GM18858 (cell line): Measurements from ENCODE around the gene HHLA2.

Experiments
- ATAC-seq: cut with Tn5 transposase; IDR thresholded peaks from one replicate; pipeline ENCODE4 v1.9.1; 2021; ENCODE audit not compliant: unreplicated experiment

The HHLA2 gene

GRCh38 chr3:108298056-108298455 lies 1.7 kb downstream of the HHLA2 start:
- no peak for ATAC-seq

GRCh38 chr3:108300103-108300849 lies 3.9 kb downstream of the HHLA2 start:
- ATAC-seq, result no peak

DNA sequence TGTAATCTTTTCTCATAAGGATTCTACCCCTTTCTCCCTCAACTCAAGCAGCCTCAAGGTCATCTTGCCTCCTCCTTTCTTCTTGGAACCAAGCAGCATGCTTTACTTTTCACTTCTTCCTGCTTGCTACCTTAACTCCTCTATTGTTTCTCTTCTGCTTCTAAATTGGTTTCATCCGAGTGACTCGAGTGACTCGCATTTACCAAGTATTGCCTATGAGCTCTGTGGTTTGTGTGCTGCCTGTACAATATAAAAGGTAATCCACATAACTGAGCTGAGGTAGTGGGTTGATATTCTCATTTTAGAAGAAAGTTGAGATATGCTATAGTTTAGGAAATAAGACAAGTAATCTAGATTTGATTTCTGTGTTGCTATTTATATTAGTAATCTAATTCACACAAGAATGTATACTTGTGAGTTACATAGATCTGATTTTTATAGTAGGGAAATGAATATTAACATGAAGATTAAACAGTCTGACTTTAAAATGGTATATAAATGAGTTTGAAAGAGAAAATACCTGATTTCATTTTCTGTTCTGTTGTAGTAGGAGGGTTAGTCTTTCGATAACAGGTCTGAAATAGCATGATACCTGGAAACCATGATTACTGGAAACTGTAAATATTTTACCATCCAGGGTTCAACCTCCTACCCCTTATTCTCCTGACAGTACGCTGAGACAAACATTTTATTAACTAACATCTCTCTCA lies 5.5 kb downstream of the HHLA2 start:
- peak; percentile 39 for ATAC-seq

- no peak for ATAC-seq
These were observed 6.2 kb downstream of the HHLA2 start for GRCh38 chr3:108302570-108302969.

DNA sequence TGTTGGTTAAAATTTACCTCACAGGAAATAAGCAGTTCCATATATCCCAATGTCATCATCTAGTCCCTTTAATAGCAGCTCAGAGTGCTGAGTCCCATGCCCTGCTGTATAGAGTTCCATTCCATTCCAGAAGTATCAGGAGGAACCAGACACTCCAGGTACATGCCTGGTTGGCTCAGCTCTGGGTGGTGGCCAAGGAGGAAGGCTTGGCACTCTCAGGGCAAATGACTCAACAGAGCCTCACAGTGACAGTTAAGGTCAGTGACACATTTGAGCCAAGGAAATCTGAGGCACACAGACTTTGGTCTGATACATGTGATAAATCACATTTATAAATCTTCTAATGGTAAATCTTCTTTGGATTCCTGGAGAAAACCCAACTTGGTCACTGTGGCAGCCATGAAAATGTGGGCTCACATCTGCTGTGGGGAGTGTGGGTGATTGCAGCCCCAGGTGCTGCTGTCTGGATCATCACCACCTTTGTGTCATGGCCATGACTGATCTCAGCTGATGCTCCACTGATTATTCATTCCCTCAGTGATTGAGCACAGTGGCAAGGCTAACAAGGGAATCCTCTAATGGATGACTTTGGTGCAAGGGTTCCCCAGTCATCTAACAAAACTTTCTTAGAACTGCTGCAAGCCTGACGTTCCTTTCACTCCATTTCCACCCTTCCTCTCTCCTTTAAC lies 9.3 kb downstream of the HHLA2 start:
- no peak for ATAC-seq

DNA sequence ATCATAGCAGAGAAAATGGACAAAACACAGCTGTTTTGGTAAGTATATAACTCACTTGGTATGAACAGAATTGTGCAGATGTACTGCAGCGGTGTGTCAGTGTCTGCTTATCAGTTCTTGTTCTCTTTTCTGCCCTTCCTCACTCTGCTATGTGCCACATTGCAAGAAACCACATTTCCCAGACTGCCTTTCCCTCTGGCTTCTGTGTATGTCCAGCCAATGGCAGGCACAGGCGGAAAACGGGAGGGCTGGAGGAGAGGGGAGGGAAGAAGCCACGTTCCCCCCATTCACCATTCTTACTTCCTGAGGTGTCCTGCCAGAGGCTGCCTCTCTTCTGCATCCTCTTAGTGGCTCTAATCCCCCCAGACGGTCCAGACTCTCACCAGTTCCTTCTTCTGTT lies 15.4 kb downstream of the HHLA2 start:
- no peak for ATAC-seq

- ATAC-seq, result no peak
These were observed 16.3 kb downstream of the HHLA2 start for GRCh38 chr3:108312656-108313055.

- no peak for ATAC-seq
These were observed 19.5 kb downstream of the HHLA2 start for GRCh38 chr3:108315767-108316301.

GRCh38 chr3:108319428-108320082 lies 23.2 kb downstream of the HHLA2 start:
- no peak for ATAC-seq

DNA sequence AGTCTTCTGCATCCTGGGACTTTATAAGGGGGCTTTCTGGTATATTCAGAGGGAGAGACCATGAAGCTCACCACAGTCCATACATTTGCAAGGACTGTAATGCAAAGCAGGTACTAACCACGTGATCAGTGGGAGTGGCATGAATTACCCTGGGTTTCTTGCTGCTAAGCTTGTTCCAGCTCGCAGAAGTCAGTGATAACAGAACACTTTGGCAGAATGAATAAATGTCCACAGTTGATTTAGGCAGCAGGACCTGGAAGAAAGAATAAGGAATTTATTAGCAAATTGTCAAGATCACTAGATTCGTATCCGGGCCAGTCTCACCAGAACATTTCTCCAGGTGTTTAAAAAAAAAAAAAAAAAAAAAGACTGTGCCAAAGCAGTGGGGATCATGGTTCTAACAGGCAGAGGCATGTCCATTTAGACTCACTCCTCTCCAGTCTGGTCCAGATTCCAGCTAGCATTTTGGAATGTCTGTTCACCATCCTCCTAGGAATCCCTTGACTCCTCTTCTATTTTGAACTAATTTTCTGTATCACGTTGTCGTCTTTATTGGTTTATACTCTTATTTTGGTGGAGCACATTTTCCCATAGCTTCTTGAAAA lies 24.5 kb downstream of the HHLA2 start:
- ATAC-seq, result no peak

GRCh38 chr3:108322352-108322751 lies 26.0 kb downstream of the HHLA2 start:
- no peak for ATAC-seq

DNA sequence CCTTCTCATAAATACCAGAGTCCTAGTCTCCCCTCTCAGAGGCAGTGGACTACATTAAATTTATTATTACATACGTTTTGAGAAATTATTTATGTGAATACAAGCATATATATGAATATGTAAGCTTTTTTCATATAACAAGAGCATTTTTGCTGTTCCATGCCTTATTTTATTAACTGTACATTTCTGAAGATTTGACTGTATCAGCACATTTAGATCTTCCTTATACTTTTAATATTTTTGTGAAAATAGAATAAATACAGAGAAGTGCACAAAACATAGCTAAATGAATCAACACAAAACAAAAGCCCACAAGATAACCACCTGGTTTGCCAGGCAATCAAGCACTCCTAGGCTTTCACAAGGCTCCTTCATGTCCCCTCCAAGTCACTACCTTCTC lies 27.8 kb downstream of the HHLA2 start:
- ATAC-seq, result no peak

- ATAC-seq, result no peak
These were observed 30.8 kb downstream of the HHLA2 start for GRCh38 chr3:108327168-108327567.

DNA sequence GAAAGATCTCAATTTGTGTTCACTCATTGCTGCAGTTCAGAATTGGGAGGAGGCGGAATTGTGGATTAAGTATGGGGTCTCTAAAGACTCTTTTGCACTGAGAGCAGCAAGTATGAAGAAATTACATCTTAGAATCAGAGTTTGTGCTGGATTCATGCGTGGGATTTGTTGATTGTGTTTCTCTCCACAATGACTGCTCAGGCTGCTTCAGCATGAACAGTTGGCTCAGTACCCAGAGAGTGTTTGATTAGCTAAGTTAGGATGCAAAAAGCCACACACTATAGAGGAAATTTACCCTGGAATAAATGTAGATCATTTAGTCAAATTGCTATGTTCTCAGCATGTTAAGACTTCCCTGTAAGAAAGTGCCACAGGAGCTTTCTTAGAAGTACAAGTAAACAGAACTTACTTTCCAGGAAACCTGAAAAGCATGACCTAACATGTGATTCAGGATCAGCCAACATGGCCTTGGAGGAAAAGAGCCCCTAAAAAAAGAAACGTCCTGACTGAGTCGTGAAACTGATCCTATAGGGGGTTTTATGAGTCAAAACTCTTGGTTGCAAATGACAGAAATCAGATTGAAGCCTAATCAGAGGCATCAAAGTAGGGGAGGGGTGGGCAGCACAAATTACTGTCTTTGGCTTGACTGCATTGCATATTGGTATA lies 32.6 kb downstream of the HHLA2 start:
- ATAC-seq, result no peak

GRCh38 chr3:108329508-108329907 lies 33.2 kb downstream of the HHLA2 start:
- no peak for ATAC-seq

DNA sequence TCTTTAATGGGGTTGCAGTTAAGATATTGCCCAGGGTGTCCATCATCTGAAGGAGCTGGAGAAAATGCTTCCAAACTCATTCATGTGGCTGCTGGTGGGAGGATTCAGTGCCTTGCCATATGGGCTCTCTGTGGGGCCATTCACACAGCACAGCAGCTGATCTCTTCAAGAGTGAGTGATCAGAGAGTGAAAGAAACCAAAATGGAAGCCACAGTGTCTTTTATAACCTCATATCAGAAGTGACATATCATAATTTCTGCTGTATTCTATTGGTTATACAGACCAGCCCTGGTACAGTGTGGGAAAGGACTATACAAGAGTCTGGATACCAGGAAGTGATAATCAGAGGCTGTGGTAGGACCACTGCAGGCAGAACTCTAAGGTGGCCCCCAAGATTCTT lies 33.6 kb downstream of the HHLA2 start:
- no peak for ATAC-seq

DNA sequence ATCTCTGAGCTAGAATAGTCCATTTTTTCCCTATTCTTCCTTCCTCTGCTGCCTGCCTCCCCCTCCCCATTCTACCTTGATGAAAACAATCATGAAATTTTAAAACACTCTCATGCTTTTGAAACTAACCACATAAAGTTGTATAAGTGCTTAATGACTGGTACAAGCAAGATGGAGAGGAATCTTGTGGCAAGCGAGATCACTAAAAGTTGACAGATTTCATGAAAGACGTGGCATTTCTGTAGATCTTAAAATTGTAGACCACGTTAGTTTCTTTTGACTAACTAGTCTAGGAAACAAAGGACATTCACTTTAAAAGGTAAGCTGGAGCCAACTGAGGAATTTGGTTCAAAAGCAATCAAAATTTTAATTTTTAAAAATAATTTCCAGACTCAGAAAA lies 35.4 kb downstream of the HHLA2 start:
- no peak for ATAC-seq

DNA sequence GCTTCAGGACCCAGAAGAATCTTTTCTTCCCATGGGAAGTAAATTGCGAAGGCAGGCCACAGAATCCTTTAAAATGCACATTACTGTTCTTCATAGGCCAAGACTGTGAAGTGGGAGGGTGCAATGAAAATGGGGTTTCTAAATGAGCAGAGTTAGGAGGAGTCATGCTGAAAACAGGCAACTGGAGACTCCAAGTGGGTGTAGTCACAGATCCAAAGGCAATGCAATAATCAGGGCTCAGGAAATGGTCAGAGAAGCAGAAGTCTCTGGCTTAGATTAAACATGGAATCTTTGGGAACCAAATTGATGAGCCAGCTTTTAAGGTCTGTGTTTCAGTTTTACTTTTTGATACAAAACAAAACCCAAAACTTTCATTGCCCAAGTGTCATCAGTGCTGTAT lies 37.6 kb downstream of the HHLA2 start:
- no peak for ATAC-seq

DNA sequence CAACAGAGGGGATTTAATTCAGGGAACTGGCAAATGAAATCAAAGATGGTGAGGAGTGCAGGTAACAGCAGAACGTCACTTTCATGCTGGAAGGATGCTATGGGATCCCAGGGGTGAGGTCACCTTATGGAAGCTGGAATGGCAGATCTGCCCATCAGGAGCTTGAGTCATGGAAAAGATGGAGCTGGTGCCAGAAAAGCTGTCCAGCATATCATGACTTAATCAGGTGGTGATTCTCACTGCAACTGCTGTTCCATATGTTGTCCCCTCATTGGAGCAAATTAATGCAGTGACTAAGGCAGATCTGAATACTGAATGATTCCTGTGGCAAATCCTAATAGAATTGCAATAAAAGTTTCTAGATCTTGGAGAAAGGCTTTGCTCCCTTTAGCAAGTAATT lies 38.4 kb downstream of the HHLA2 start:
- ATAC-seq, result no peak

- ATAC-seq, result no peak
These were observed 42.7 kb downstream of the HHLA2 start for GRCh38 chr3:108338901-108339545.
